GM23338 (cell line): Measurements from ENCODE around the gene IQCF2. TPM values are rescaled to one million over a fixed set of nuclear protein-coding genes. Genes with fewer than 3 reads are reported as not detected.

Source experiments
- ATAC-seq: fragments of 200-7000 bp; cut with Tn5 transposase; 3 replicates; pipeline ENCODE4 v1.9.1; 2020
- DNase-seq: peaks from one replicate; pipeline ENCODE4 v3.0.0-alpha.2; 2015; ENCODE audit warnings: low spot score
- H2AFZ ChIP-seq: fragments of 200-600 bp; sonication (generic); 2 replicates; pipeline ENCODE4 v1.8.0; 2016; ENCODE audit warnings: antibody characterized with exemption, mild to moderate bottlenecking, moderate library complexity
- H3F3A ChIP-seq: fragments of 200-600 bp; sonication (generic); replicated peaks from 2 replicates; pipeline ENCODE4 v1.8.0; 2017; ENCODE audit warnings: antibody characterized with exemption, mixed run types, low read depth
- H3K27ac ChIP-seq: fragments of 200-600 bp; sonication (generic); 2 replicates; pipeline ENCODE4 v1.6.1; 2016; ENCODE audit warnings: low read depth
- H3K27me3 ChIP-seq: fragments of 200-600 bp; sonication (generic); 2 replicates; pipeline ENCODE4 v1.8.0; 2016; ENCODE audit warnings: mild to moderate bottlenecking, mixed run types, moderate library complexity; ENCODE audit not compliant: insufficient read depth
- H3K36me3 ChIP-seq: fragments of 200-600 bp; sonication (generic); 2 replicates; pipeline ENCODE4 v1.8.0; 2016; ENCODE audit warnings: mild to moderate bottlenecking; ENCODE audit not compliant: insufficient read depth
- H3K4me1 ChIP-seq: fragments of 200-600 bp; sonication (generic); 2 replicates; pipeline ENCODE4 v1.8.0; 2016; ENCODE audit warnings: mild to moderate bottlenecking, moderate library complexity; ENCODE audit not compliant: insufficient read depth
- H3K4me2 ChIP-seq: fragments of 200-600 bp; sonication (generic); 2 replicates; pipeline ENCODE4 v1.7.1; 2017; ENCODE audit warnings: mixed run types
- H3K4me3 ChIP-seq: fragments of 200-600 bp; sonication (generic); 2 replicates; pipeline ENCODE4 v1.6.1; 2016; ENCODE audit warnings: mixed run types
- H3K79me2 ChIP-seq: fragments of 200-600 bp; sonication (generic); replicated peaks from 2 replicates; pipeline ENCODE4 v1.8.0; 2017; ENCODE audit warnings: mild to moderate bottlenecking; ENCODE audit not compliant: insufficient read depth
- H3K9me2 ChIP-seq: fragments of 200-600 bp; sonication (generic); 2 replicates; pipeline ENCODE4 v1.8.0; 2017; ENCODE audit not compliant: insufficient read depth
- H4K20me1 ChIP-seq: fragments of 200-600 bp; sonication (generic); replicated peaks from 2 replicates; pipeline ENCODE4 v1.8.0; 2017; ENCODE audit warnings: mild to moderate bottlenecking; ENCODE audit not compliant: insufficient read depth
- H3K27ac Mint-ChIP-seq: 2 replicates; pipeline ENCODE4 v1.8.0; 2020; ENCODE audit warnings: inconsistent platforms, mild to moderate bottlenecking, moderate library complexity, mixed read lengths
- H3K27me3 Mint-ChIP-seq: 3 replicates; pipeline ENCODE4 v1.8.0; 2022; ENCODE audit warnings: low read depth, mild to moderate bottlenecking, moderate library complexity, mixed read lengths, inconsistent platforms; ENCODE audit not compliant: insufficient read depth, poor library complexity
- H3K36me3 Mint-ChIP-seq: 3 replicates; pipeline ENCODE4 v1.8.0; 2021; ENCODE audit warnings: low read depth, mild to moderate bottlenecking, inconsistent platforms, moderate library complexity, mixed read lengths
- H3K4me1 Mint-ChIP-seq: 3 replicates; pipeline ENCODE4 v1.8.0; 2020; ENCODE audit warnings: mild to moderate bottlenecking, inconsistent platforms, mixed read lengths
- H3K4me3 Mint-ChIP-seq: 3 replicates; pipeline ENCODE4 v1.8.0; 2021; ENCODE audit warnings: moderate library complexity, mild to moderate bottlenecking, inconsistent platforms, mixed read lengths
- H3K9me3 Mint-ChIP-seq: 3 replicates; pipeline ENCODE4 v1.8.0; 2020; ENCODE audit warnings: moderate library complexity, mild to moderate bottlenecking, inconsistent platforms, mixed read lengths
- CREB1 ChIP-seq: fragments of 250-450 bp; sonication (Bioruptor Pico); IDR thresholded peaks from 2 replicates; pipeline ENCODE4 v1.5.0; 2020; ENCODE audit warnings: low read depth, mild to moderate bottlenecking, moderate library complexity
- CTCF ChIP-seq, 2 experiments: fragments of 200-600 bp in 1 of 2; sonication (generic) in 1 of 2; conservative IDR thresholded peaks; 2 replicates each; pipeline versions ENCODE4 v1.5.1 to v1.6.1; 2016 to 2017; ENCODE audit warnings: antibody characterized with exemption in 2 of 2, low read depth in 2 of 2, mild to moderate bottlenecking in 2 of 2, moderate library complexity in 1 of 2
- ETS1 ChIP-seq: IDR thresholded peaks from 2 replicates; pipeline ENCODE4 v1.6.1; 2016; ENCODE audit warnings: antibody characterized with exemption
- EZH2 ChIP-seq: fragments of 200-600 bp; sonication (generic); IDR thresholded peaks from one replicate; pipeline ENCODE4 v1.8.0; 2017; ENCODE audit warnings: antibody characterized with exemption, mild to moderate bottlenecking, low read depth; ENCODE audit not compliant: unreplicated experiment
- EZH2phosphoT487 ChIP-seq: fragments of 200-600 bp; sonication (generic); IDR thresholded peaks from one replicate; pipeline ENCODE4 v1.8.1; 2018; ENCODE audit warnings: antibody characterized with exemption; ENCODE audit not compliant: unreplicated experiment
- JUNB ChIP-seq: IDR thresholded peaks from one replicate; pipeline ENCODE4 v1.6.1; 2016; ENCODE audit warnings: antibody characterized with exemption; ENCODE audit not compliant: unreplicated experiment
- NANOG ChIP-seq: IDR thresholded peaks from 2 replicates; pipeline ENCODE4 v1.6.1; 2016; ENCODE audit warnings: antibody characterized with exemption, borderline replicate concordance
- POLR2AphosphoS5 ChIP-seq: IDR thresholded peaks from 2 replicates; pipeline ENCODE4 v1.6.1; 2016; ENCODE audit warnings: antibody characterized with exemption, low read depth
- REST ChIP-seq: IDR thresholded peaks from one replicate; pipeline ENCODE4 v1.6.1; 2018; ENCODE audit warnings: antibody characterized with exemption; ENCODE audit not compliant: unreplicated experiment
- STAT1 ChIP-seq: IDR thresholded peaks from one replicate; pipeline ENCODE4 v1.6.1; 2016; ENCODE audit warnings: antibody characterized with exemption; ENCODE audit not compliant: unreplicated experiment
- ZNF114 ChIP-seq: fragments of 250-450 bp; sonication (Bioruptor Pico); IDR thresholded peaks from 2 replicates; pipeline ENCODE4 v1.5.0; 2020; ENCODE audit warnings: mild to moderate bottlenecking, moderate library complexity
- ZNF331 ChIP-seq: fragments of 250-450 bp; sonication (Bioruptor Pico); IDR thresholded peaks from 2 replicates; pipeline ENCODE4 v1.5.0; 2020; ENCODE audit warnings: low read depth, mild to moderate bottlenecking, moderate library complexity
- ZNF462 ChIP-seq: fragments of 250-450 bp; sonication (Bioruptor Pico); IDR thresholded peaks from 2 replicates; pipeline ENCODE4 v1.5.0; 2020; ENCODE audit warnings: mild to moderate bottlenecking, moderate library complexity
- polyA plus RNA-seq: library from polyadenylated mRNA; unstranded; fragments of >200 nt; fragmentation: Nextera tagmentation; extraction: Ambion mirVana; gene quantifications from 2 replicates; pipeline ENCODE4 v1.2.1, GENCODE V29; 2016
- total RNA-seq: library from RNA; depleted of rRNA; stranded (reverse); fragments of >200 nt; shearing (Covaris generic); gene quantifications from 2 replicates; pipeline ENCODE4 v1.2.3, GENCODE V29; 2014

The IQCF2 gene
- total and polyA plus RNA-seq, 2 experiments from 2014 or later: not detected

GRCh38 chr3:51888463-51889105, 27.2 kb downstream of the IQCF2 start:
- no peak overlapping the region for H3K4me3 ChIP-seq
- DNase-seq (no peak), ATAC-seq (no peak)
- Mint-ChIP-seq H3K27me3 (peaks cover 2% of the 10 kb centered on the region), H3K4me1 (peaks cover 4% of the 10 kb centered on the region; the same call in 2 of the 3 replicates), H3K4me3 (no peak overlapping the region), H3K27ac (no peak overlapping the region), H3K36me3 (no peaks in the 10 kb centered on the region), H3K9me3 (no peaks in the 10 kb centered on the region)
- no peaks in the 10 kb centered on the region for H3F3A ChIP-seq
- H3K4me1 ChIP-seq: no peaks in the 10 kb centered on the region
- H3K36me3 ChIP-seq: no peaks in the 10 kb centered on the region
- TF ChIP-seq ZNF331 (CRISPR knock-in tag) (no peak), ZNF114 (no peak), EZH2 (no peak), NANOG (no peak), ZNF462 (CRISPR knock-in tag) (no peak), EZH2phosphoT487 (no peak), JUNB (no peak), STAT1 (no peak), REST (no peak), CREB1 (CRISPR knock-in tag) (no peak), ETS1 (no peak), POLR2AphosphoS5 (no peak), CTCF (conservative IDR thresholded peaks at IDR 0.05; ENCODE audit: low read depth in 2 of 2) (no peak)
- H3K4me2 ChIP-seq: no peak overlapping the region
- no peaks in the 10 kb centered on the region for H3K27me3 ChIP-seq
- no peaks in the 10 kb centered on the region for H3K79me2 ChIP-seq
- no peaks in the 10 kb centered on the region for H4K20me1 ChIP-seq
- peaks cover 9% of the 10 kb centered on the region for H3K9me2 ChIP-seq
- no peak overlapping the region for H2AFZ ChIP-seq
- H3K27ac ChIP-seq: no peak overlapping the region
